Renal cortical epithelial cell (primary cell): Measurements from ENCODE around the gene EPRS1. TPM values are rescaled to one million over a fixed set of nuclear protein-coding genes. Genes with fewer than 3 reads are reported as not detected.
"Not testable (repeated sequence)": the region's sequence is repeated elsewhere in the genome, so short reads cannot be mapped to it uniquely, and the experiment has no call there.

Experiments used
- DNase-seq: peaks from one replicate; pipeline ENCODE4 v3.0.0-alpha.2; 2011; ENCODE audit warnings: low read depth
- total RNA-seq: library from RNA; depleted of rRNA; stranded (reverse); fragments of >200 nt; gene quantifications from 2 replicates; pipeline ENCODE4 v1.2.3, GENCODE V29; 2014

The EPRS1 gene
- total RNA-seq, 1 donor from 2014 or later = 155 TPM

GRCh38 chr1:220038640-220039039 lies 7.7 kb downstream of the EPRS1 start:
- DNase-seq = no peak

- not testable (repeated sequence) for DNase-seq
Observed at GRCh38 chr1:220037810-220038209, 8.5 kb downstream of the EPRS1 start.

GRCh38 chr1:220032911-220033310 lies 13.4 kb downstream of the EPRS1 start:
- no peak for DNase-seq

- DNase-seq = no peak
Observed at GRCh38 chr1:220031287-220031686, 15.0 kb downstream of the EPRS1 start.

- no peak for DNase-seq
Observed at GRCh38 chr1:220028346-220028895, 17.9 kb downstream of the EPRS1 start.

- DNase-seq = no peak
Observed at GRCh38 chr1:220019071-220019470, 27.2 kb downstream of the EPRS1 start.

GRCh38 chr1:220013497-220013896 lies 32.8 kb downstream of the EPRS1 start:
- peak; percentile 64 for DNase-seq

GRCh38 chr1:220012259-220012658 lies 34.0 kb downstream of the EPRS1 start:
- DNase-seq = no peak

GRCh38 chr1:220011620-220012019 lies 34.7 kb downstream of the EPRS1 start:
- no peak for DNase-seq

GRCh38 chr1:220007438-220007837 lies 38.9 kb downstream of the EPRS1 start:
- no peak for DNase-seq

- DNase-seq = no peak
Observed at GRCh38 chr1:220005489-220005888, 40.8 kb downstream of the EPRS1 start.

GRCh38 chr1:220003610-220004299 lies 42.5 kb downstream of the EPRS1 start:
- no peak for DNase-seq

GRCh38 chr1:220003015-220003414 lies 43.3 kb downstream of the EPRS1 start:
- DNase-seq = no peak

- DNase-seq = no peak
Observed at GRCh38 chr1:220001095-220001501, 45.2 kb downstream of the EPRS1 start.

- no peak for DNase-seq
Observed at GRCh38 chr1:219999821-220000220, 46.5 kb downstream of the EPRS1 start.

Other genes with a start within 250 kb of the EPRS1 start
- gene SLC30A10, start 117.9 kb downstream of the EPRS1 start, total RNA-seq = 0.05 TPM in 1 of 2 replicates, not detected in the other
- 54.5 and 62.9 TPM in 2 replicates for gene BPNT1, start 43.3 kb upstream of the EPRS1 start, total RNA-seq
- 105 and 151 TPM in 2 replicates for gene IARS2, start 47.6 kb upstream of the EPRS1 start, total RNA-seq
- gene RAB3GAP2, start 225.9 kb upstream of the EPRS1 start, total RNA-seq = 41.8 and 47.0 TPM in 2 replicates